Fibroblast of villous mesenchyme (primary cell): ENCODE results near the gene XYLT1. TPM values are rescaled to one million over a fixed set of nuclear protein-coding genes. Genes with fewer than 3 reads are reported as not detected.

Source experiments
- DNase-seq: peaks from one replicate; pipeline ENCODE4 v3.0.0-alpha.2; 2010; ENCODE audit warnings: low read depth
- H3K4me3 ChIP-seq: 2 replicates; pipeline ENCODE4 v1.5.1; 2011; ENCODE audit warnings: low read depth, mild to moderate bottlenecking, low read length
- total RNA-seq: library from RNA; depleted of rRNA; stranded (reverse); fragments of >200 nt; gene quantifications from 2 replicates; pipeline ENCODE4 v1.2.3, GENCODE V29; 2012
- TF ChIP-seq, protein P1 (sequence below): IDR thresholded peaks from 2 replicates; pipeline ENCODE4 v1.5.1; 2012; ENCODE audit warnings: low read depth, mild to moderate bottlenecking, low read length; ENCODE audit not compliant: insufficient read depth

The XYLT1 gene
- total RNA-seq, 1 donor, result 2.6 TPM

DNA sequence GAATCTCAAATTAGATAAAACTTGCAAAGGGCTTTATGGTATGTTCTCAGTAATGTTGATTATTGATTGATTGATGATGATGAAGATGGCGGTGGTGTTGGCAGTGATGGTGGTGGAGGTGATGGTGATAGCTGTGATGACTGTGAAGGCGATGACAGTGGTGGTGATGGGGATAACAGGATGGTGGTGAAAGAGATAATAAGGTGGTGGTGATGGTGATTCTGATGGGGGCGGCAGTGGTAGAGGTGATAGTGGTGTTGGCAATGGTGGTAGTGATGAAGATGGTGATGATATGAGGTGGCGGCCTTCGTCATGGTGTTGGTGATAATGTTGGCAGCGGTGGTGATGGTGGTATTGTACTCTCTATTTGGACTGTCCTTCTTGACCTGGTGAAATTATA lies 238.3 kb downstream of the XYLT1 start:
- TF ChIP-seq, protein P1, sequence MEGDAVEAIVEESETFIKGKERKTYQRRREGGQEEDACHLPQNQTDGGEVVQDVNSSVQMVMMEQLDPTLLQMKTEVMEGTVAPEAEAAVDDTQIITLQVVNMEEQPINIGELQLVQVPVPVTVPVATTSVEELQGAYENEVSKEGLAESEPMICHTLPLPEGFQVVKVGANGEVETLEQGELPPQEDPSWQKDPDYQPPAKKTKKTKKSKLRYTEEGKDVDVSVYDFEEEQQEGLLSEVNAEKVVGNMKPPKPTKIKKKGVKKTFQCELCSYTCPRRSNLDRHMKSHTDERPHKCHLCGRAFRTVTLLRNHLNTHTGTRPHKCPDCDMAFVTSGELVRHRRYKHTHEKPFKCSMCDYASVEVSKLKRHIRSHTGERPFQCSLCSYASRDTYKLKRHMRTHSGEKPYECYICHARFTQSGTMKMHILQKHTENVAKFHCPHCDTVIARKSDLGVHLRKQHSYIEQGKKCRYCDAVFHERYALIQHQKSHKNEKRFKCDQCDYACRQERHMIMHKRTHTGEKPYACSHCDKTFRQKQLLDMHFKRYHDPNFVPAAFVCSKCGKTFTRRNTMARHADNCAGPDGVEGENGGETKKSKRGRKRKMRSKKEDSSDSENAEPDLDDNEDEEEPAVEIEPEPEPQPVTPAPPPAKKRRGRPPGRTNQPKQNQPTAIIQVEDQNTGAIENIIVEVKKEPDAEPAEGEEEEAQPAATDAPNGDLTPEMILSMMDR, result no peak
- DNase-seq, result no peak
- no peak overlapping the region for H3K4me3 ChIP-seq

DNA sequence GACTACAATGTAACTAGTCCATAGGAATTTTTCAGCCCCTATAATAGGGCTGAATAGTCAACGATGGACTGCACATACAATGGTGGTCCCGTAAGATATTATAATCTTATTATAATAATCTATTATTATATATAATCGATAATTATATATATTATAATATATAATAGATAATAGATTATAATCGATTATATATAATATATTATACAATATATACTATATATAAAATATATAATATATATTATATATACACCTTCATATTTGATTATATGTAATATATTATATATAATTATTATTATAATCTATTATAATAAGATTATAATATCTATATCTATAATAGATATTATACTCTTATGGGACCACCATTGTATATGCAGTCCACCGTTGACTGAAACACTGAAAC lies 238.8 kb downstream of the XYLT1 start:
- no peak for DNase-seq
- TF ChIP-seq, protein P1, result no peak
- no peak overlapping the region for H3K4me3 ChIP-seq

DNA sequence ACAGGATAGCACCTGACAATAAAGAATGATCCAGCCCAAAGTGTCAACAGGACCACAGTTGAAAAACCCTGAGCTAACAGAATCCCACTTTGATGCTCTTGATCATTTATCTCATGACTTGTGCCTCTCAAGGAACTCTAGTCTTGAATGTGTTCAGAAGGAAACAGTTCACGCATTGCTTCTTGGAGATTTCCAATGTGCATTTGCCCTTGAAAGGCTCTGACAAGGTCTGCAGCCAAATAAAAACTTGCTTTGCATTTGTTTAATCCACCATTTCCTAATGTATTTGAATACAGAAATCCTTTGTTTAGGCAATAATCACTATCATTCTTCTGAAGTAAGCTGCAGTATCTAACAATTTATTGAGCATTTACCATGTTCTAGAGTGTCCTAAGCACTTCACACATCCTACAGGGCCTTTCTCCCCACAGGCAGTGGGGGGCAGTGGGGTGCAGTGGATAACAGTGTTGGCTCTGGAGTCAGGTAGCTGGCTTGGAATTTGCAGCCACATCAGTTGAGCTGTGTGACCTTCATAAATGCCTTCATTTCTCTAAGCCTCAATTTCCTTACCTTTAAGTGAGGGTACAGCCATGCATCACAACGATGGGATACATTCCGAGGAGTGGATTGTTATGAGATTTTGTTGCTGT lies 239.7 kb downstream of the XYLT1 start:
- H3K4me3 ChIP-seq, result no peak overlapping the region
- TF ChIP-seq, protein P1, result no peak
- no peak for DNase-seq

DNA sequence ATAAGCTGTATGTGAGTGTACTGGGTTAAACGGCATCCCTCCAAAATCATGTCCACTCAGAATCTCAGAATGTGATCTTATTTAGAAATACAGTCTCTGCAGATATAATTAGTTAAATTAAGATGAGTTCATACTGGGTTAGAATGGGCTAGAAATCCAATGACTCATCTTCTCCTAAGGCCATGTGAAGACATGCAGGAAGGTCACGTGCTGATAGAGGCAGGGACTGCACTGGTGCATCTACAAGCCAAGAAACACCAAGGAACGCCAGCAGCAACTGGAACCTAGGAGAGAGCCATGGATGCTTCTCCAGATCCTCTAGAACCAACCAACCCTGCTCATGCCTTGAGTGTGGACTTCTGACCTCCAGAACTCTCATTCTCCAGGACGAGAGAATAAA lies 241.0 kb downstream of the XYLT1 start:
- TF ChIP-seq, protein P1, result no peak
- no peak overlapping the region for H3K4me3 ChIP-seq
- DNase-seq, result no peak

DNA sequence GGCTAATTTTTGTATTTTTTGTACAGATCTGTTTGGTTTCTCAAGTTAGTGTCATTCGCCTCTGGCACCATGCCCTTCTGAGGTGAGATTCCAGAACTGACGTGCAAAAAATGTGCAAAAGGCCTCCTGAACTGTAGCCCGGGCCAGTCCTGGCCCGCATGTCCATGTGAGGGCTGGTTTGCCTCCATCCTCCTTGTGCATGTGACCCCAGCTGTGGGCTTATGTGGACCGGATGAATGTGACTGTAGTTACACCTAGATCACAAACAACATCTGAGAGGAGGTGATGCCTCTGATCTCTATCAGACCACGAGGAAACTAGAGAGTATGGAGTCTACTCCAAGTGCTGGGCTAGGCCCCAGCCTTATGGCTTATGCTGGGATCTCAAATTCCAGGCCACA lies 241.6 kb downstream of the XYLT1 start:
- TF ChIP-seq, protein P1, result no peak
- DNase-seq, result no peak
- no peak overlapping the region for H3K4me3 ChIP-seq

DNA sequence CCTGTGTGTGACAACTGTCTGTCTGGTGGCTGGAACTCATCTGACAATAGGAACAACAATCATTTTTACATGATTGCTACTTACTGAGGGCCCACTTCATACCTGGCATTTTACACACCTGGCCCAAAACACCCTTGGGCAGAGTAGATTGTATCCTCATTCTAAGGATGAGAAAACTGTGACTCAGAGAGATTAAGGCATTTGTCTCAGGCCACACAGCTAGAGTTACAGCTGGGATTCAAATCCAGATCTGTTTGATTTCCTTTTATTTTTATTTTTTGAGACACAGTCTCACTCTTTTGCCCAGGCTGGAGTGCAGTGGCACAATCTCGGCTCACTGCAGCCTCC lies 242.1 kb downstream of the XYLT1 start:
- no peak overlapping the region for H3K4me3 ChIP-seq
- DNase-seq, result no peak

More for the DNA sequence above, 242.1 kb downstream of the XYLT1 start:
- TF ChIP-seq, protein P1, result no peak
